H1 (cell line): ENCODE measurements around the gene BSN. TPM values are rescaled to one million over a fixed set of nuclear protein-coding genes. Genes with fewer than 3 reads are reported as not detected.

Experiments
- CREB1 ChIP-seq: IDR thresholded peaks from 2 replicates; pipeline ENCODE4 v1.6.1; 2012; ENCODE audit warnings: inconsistent platforms
- EP300 ChIP-seq, 2 experiments: IDR thresholded peaks; 1 replicate in 1 of 2; 2 replicates in 1 of 2; pipeline ENCODE4 v1.6.1; 2011 to 2012; ENCODE audit warnings: low read depth in 2 of 2, low read length in 2 of 2, mild to moderate bottlenecking in 2 of 2, borderline replicate concordance in 1 of 2, inconsistent platforms in 1 of 2, moderate library complexity in 1 of 2
- FOSL1 ChIP-seq: IDR thresholded peaks from 2 replicates; pipeline ENCODE4 v1.6.1; 2011; ENCODE audit warnings: mild to moderate bottlenecking, low read depth, low read length, moderate library complexity; ENCODE audit not compliant: insufficient read depth
- JUN ChIP-seq: IDR thresholded peaks from 2 replicates; pipeline ENCODE4 v1.6.1; 2011; ENCODE audit warnings: low read depth, mild to moderate bottlenecking, improper control_type of control experiment, low read length
- JUND ChIP-seq: IDR thresholded peaks from 2 replicates; pipeline ENCODE4 v1.6.1; 2011; ENCODE audit warnings: mild to moderate bottlenecking, improper control_type of control experiment, low read length
- SAP30 ChIP-seq: fragments of 300-600 bp; sonication (generic); IDR thresholded peaks from 2 replicates; pipeline ENCODE4 v1.7.1; 2012; ENCODE audit warnings: low read length, moderate library complexity, mild to moderate bottlenecking, inconsistent platforms; ENCODE audit not compliant: insufficient read depth, insufficient replicate concordance
- SIX5 ChIP-seq: IDR thresholded peaks from 2 replicates; pipeline ENCODE4 v1.6.1; 2011; ENCODE audit warnings: mild to moderate bottlenecking, low read depth, low read length
- TCF12 ChIP-seq: IDR thresholded peaks from 2 replicates; pipeline ENCODE4 v1.6.1; 2011; ENCODE audit warnings: low read depth, mild to moderate bottlenecking, low read length
- polyA plus RNA-seq, 7 experiments: library from polyadenylated mRNA; depleted of rRNA in 3 of 7; stranded (reverse) in 5 of 7; unstranded in 2 of 7; fragments of >200 nt in 5 of 7; fragments of 200-250 nt in 2 of 7; gene quantifications; 1 replicate in 5 of 7; 2 replicates in 1 of 7; 4 replicates in 1 of 7; pipeline versions ENCODE4 v1.2.1 to v1.2.3, GENCODE V29; 2011 to 2013; ENCODE audit warnings: missing spikeins in 2 of 7, mixed read lengths in 2 of 7
- total RNA-seq: library from RNA; stranded (reverse); fragmentation: NEBNext Ultra II Directional; extraction: Animal tissue kit (Norgen Biotek cat#: 25700); gene quantifications from 2 replicates; pipeline ENCODE4 v1.2.1, GENCODE V29; 2021

Gene BSN
- total and polyA plus RNA-seq, 2 of the 8 experiments (the other 6 are each of a cell fraction or from before 2014, with no cell fraction given) = 0.60 to 3.0 TPM

GRCh38 chr3:49606427-49606826 lies 52.1 kb downstream of the BSN start (continued):
- no peak for TF ChIP-seq FOSL1
- no peak for TF ChIP-seq JUN
- TF ChIP-seq JUND = no peak
- no peak for TF ChIP-seq TCF12
- TF ChIP-seq EP300 (IDR thresholded peaks at IDR 0.05; ENCODE audit: borderline replicate concordance in 1 of 2, low read depth in 2 of 2, low read length in 2 of 2) = no peak
- TF ChIP-seq CREB1 = no peak
- TF ChIP-seq SIX5 = no peak
- TF ChIP-seq SAP30 = no peak
